ENCODE data around the gene PRDM16.

PRDM16 gene

GRCh38 chr1:3366126-3367051 lies 297.4 kb downstream of the PRDM16 start:
- DNase-seq = no peak

GRCh38 chr1:3367376-3367775 lies 298.4 kb downstream of the PRDM16 start:
- DNase-seq = no peak

DNA sequence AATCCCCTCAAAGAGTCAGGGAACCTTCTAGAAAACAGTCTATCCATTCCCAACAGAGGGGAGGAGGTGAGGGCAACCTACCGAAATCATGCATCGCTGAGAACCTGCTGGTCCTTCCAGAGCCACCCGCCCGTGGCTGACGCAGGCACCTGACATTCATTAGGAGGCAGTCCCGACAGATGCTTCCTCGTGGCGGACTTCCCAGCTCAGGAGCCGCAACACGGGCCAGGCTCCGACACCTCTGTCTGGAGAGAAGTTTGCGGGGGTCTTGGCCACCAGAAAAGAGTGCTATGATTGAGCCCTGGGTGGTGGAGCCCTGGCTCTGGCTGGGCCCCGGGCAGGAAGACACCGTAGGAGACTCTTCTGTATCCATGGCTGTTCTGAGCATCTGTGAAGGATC lies 299.1 kb downstream of the PRDM16 start:
- DNase-seq = no peak

GRCh38 chr1:3368711-3369445 lies 299.9 kb downstream of the PRDM16 start:
- DNase-seq = no peak

DNA sequence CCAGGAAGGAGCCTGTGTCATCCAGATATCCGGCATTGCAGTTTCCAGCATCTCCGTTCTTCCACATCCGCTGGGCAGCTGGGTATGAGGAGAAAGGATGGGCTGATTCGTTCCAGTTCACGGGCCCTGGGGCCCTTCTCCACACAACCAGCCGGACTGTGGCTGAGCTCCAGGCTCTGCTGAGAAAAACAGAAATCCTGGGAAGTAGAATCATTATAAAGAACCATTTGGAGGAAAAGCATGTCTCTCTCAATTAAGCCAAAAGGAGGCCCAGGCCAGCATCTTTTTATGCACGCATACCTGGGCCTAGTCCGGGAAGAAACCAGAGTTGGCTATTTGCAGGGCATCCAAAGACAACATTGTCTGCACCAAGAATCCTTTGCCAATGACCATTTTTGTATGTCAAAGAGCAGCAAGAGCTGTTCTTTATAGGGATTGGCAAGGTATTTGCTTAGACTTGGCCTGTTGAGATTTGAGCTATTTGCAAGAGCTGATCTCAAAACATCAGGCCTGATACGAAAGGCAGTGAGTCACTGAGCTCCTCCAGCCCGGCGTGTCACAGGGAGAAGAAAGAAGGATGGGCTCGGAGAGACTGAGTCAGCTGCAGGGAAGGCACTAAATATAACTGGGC lies 300.6 kb downstream of the PRDM16 start:
- no peak for DNase-seq

DNA sequence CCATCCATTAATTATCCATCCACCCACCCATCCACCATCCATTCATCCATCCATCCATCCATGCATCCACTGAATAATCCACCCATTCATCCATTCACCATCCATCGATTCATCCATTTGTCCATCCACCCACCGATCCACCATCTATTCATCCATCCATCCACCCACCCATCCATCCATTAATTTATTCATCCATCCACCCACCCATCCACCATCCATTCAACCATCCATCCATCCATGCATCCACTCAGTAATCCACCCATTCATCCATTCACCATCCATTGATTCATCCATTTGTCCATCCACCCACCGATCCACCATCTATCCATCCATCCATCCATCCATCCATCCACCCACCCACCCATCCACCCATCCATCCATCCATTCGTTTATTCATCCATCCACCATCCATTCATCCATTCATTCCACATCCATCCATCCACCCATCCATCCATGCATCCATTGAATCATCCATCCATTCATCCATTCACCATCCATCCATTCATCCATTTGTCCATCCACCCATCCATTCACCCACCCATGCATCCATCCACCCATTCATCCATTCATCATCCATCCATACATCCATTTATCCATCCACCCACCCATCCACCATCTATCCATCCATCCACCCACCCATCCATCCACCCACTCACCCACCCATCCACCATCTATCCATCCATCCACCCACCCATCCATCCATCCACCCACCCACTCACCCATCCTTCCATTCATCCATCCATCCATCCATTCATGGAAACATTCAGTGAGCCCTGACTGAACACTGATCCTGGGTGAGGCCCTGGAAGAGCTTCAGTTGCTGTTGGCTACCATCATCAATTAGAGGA lies 302.1 kb downstream of the PRDM16 start:
- DNase-seq = no peak

- no peak for DNase-seq
Observed at GRCh38 chr1:3372317-3372716, 303.3 kb downstream of the PRDM16 start.

DNA sequence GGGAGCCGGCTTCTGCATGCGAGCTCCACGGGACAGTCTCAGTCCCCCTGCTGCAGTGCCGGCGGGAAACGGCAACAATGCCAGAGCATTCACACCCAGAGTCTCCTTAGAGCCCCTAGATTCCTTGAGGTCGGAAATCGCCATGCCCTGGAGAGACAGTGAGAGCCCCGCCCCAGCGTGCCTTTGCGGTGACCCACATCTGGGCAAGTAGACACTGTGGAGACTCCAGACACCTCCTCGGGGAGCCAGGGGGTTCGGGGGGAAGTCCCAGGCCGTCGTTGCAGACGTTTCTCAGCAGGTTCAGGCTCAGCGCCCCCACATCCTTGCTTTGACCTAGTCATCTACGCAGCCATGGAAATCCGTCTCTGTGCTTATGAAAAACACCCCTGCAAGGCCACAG lies 304.2 kb downstream of the PRDM16 start:
- DNase-seq = no peak

GRCh38 chr1:3373700-3374405 lies 304.9 kb downstream of the PRDM16 start:
- no peak for DNase-seq

DNA sequence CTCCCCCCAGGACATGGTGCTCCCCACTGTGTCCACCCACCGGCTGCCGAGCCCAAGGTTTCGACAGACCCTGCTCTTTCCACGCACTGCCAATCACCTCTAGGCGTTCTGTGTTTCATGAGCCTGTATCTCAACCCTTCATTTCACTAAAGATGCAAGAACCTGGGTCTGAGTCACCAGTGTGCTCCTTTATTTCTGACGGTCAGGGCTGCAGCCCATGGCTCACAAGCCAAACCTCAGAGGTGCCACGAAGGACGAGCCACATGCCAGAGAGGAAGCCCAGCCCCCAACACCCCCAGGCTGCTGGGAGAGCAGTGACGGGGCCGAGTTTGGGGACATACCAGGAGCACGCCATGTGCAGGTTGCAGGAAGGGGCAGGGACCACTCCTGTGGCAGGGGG lies 306.2 kb downstream of the PRDM16 start:
- DNase-seq = no peak

DNA sequence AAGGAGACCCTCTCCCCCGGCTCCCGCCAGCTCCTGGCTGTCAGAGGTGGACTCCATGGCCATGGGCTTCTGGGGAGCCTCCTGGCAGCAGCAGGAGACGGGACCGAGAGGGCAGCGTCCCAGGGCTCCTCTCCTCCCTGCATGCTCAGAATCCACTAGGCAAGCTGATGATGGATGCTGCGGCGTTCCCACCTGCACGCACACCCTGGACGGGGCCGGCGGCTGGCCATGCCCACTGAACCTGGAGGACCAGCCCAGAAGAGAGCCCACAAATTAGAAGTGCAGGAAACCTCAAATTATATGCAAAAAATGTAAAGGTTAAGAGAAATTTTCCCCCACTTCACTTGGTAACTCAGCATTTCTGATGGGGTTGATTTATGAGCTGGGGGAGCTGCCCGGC lies 308.2 kb downstream of the PRDM16 start:
- no peak for DNase-seq

- no peak for DNase-seq
Observed at GRCh38 chr1:3377604-3378279, 308.7 kb downstream of the PRDM16 start.

DNA sequence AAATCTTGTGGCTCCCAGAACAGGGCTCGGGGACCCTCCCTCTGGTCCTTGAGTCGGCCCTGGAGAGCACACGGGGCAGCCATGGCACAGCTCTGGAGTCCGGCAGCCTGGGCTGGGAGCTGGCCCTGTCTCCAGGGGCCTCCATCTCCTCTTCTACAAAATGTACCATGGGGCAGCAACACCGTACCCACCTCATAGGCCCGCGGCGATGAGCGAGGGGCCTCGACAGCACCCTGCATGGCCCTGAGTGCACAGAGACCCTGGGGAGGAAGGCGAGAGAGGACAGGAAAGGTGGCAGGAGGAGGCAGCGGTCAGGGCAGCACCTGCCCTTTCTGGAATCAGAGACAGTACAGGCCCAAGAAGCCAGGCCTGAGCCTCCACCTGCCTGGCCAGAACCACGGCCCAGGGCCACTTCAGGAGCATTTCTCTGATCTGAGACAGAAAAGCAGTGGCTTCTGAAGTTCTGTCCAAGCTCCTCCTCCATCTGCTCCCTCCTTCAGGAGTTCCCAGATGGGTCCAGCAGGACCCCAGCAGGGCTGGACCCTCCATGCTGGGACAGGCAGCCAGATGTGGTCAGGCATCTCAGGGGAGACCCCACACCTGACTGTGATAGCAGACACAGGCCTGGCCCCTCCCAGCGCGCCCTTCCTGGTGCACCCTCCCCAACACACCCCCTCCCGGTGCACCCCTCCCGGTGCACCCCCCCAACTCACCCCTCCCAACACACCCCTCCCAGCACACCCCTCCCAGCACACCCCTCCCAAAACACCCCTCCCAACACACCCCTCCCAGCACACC lies 309.6 kb downstream of the PRDM16 start:
- no peak for DNase-seq

- no peak for DNase-seq
Observed at GRCh38 chr1:3379934-3380333, 310.9 kb downstream of the PRDM16 start.

DNA sequence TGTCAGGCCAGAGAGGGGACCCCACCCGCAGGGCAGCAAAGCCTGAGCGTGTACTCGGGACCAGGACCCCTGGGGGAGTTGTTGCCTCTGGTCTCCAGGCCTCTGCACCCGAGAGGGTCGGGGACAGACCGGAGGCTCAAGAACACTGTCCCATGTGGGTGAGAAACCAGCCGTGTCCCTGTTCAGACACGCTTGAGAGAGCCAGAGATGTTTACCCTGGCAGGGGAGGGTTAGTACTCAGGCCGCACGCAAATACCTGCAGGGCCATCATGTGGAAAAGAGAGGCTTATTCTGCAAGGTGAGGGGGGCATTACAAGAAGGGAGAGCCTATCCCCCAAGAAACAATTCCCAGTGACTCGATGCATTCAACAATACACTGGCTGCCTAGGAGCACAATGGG lies 311.5 kb downstream of the PRDM16 start:
- DNase-seq = no peak

- no peak for DNase-seq
Observed at GRCh38 chr1:3381901-3382300, 312.9 kb downstream of the PRDM16 start.

GRCh38 chr1:3382326-3383057 lies 313.5 kb downstream of the PRDM16 start:
- no peak for DNase-seq

- no peak for DNase-seq
Observed at GRCh38 chr1:3383679-3384078, 314.7 kb downstream of the PRDM16 start.

DNA sequence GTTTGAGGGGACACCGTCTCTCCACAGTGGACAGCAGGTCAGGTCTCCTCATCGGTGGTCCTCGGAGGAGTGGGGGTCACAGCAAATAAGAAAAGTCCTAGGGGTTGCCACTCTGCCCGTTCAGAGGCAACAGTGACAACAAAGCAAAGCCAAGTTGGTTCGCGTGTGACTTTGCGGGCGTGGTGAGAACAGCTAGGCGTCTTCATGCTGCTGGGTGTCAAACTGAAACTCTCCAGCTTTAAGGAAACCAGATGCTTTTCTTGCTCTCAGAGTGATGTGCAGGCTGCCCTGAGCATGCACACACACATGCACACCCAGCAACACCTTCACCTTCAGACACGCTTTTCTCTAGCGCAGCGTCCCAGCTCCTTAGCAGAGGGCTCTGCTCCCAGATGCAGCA lies 315.4 kb downstream of the PRDM16 start:
- DNase-seq = no peak
